ENCODE measurements around the gene CFAP43. TPM values are rescaled to one million over a fixed set of nuclear protein-coding genes. Genes with fewer than 3 reads are reported as not detected.
A peak's percentile ranks its signal among the peaks of the same experiment; 100 is the strongest.

CFAP43 gene, protein sequence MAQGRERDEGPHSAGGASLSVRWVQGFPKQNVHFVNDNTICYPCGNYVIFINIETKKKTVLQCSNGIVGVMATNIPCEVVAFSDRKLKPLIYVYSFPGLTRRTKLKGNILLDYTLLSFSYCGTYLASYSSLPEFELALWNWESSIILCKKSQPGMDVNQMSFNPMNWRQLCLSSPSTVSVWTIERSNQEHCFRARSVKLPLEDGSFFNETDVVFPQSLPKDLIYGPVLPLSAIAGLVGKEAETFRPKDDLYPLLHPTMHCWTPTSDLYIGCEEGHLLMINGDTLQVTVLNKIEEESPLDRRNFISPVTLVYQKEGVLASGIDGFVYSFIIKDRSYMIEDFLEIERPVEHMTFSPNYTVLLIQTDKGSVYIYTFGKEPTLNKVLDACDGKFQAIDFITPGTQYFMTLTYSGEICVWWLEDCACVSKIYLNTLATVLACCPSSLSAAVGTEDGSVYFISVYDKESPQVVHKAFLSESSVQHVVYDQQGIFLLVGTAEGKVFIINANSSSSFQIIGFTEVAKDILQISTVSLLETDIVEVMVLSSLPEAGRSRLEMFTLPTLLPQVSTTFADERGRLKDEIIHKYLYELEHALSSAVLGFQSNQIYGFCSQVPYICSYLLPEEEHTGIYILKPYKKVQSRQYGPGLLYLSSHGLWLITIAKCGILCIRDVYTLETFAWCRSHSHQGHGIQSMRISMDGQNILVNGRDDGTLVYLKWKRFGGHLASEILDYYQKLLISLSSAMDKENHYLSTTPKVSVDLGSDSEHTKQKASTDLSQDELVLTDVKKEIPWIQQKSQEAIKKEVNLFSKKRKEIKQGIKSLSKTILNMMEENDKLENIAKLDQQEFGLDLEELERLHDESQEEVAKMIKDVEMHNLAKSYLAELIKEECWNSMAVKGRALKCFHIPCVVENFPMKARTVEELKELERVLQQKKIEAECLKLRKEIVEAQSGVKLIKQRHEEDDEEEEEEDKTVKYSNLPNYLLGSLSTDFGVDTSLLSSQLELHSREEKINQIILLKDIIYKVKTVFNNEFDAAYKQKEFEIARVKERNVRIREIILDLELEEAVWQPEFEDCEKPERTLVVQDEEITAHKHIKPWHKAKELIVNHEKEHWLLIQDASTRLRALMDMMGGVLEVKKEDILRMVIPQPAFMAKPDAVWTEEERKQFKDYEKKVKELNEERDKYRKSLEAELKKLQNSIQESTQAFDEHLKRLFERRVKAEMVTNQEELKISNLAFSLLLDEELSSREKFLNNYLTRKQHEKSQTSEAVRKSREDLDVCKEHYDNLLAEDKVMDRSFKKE (N-terminal part only)
- not detected for total RNA-seq

DNA sequence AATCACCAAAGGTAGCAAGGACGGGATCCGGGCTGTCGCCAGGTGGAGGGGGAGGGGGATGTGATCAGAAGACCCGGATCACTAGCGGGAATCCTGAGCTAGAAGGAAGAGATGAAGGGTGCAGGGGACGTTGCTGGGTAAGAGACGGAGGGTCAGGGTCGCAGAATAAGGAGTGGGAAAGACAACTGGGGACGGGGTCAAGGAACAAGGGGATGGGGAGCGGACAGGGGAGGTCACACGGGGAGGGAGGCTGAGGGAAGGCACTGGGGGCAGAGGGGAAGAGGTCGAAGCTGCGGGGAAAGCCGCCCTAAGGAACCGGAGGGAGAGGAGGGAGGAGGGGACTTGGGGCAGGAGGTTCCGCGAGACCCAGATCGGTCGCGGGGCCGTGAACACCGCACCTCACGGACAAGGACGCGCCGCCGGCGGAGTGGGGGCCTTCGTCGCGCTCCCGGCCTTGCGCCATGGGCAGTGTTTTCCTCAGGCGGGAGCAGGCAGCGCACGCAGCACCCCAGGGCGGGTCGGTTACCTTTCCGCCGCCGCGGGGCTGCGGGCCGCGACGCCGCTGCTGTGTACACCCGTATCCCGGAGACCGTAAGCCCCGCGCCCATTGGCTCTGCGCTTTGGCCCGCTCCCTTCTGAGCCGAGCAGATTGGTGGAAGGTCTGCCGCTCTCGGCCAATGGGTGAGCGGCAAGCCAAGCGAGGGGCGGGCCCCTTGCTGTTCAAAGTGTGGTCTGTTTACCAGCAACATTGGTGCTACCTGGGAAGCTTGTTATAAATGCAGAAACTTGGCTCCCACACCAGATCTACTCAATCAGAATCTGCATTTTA lies at the start of gene CFAP43:
CFAP43 (minus strand) TSS at position 581 of the 829 bp plus-strand sequence; CDS start at position 463, 118 bp downstream.
- intact Hi-C loops (cut with DNase I; ENCODE audit: low total_unique reads) = loop anchor here (1.0 kb wide), 1 partner anchor 37 kb away; the partner anchor contains the start of gene GSTO2
- TF ChIP-seq, protein P1, sequence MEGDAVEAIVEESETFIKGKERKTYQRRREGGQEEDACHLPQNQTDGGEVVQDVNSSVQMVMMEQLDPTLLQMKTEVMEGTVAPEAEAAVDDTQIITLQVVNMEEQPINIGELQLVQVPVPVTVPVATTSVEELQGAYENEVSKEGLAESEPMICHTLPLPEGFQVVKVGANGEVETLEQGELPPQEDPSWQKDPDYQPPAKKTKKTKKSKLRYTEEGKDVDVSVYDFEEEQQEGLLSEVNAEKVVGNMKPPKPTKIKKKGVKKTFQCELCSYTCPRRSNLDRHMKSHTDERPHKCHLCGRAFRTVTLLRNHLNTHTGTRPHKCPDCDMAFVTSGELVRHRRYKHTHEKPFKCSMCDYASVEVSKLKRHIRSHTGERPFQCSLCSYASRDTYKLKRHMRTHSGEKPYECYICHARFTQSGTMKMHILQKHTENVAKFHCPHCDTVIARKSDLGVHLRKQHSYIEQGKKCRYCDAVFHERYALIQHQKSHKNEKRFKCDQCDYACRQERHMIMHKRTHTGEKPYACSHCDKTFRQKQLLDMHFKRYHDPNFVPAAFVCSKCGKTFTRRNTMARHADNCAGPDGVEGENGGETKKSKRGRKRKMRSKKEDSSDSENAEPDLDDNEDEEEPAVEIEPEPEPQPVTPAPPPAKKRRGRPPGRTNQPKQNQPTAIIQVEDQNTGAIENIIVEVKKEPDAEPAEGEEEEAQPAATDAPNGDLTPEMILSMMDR (IDR thresholded peaks at IDR 0.05 in 4 of 5, conservative IDR thresholded peaks at IDR 0.05 in 1 of 5) = no peak
- TF ChIP-seq POLR2A (IDR thresholded peaks at IDR 0.05) = no peak
- Histone ChIP-seq H3K27me3 (no peaks in the 10 kb centered on the region), H3K4me1 (peaks cover 8 to 9% of the 10 kb centered on the region in 2 donors), H3K36me3 (no peaks in the 10 kb centered on the region), H3K9me3 (no peaks in the 10 kb centered on the region), H3K27ac (peak within 1 kb of the TSS in 1 of 4 donors; percentile 24), H3K4me3 (peak within 1 kb of the TSS; percentile 72 to 86 (median 80))
- DNase-seq = peak; percentile 97 to 98
- peak; percentile 100 for ATAC-seq
- in situ Hi-C loops (cut with MboI; ENCODE audit: low sequenced_read_pairs in 4 of 4) = no loop called here

DNA sequence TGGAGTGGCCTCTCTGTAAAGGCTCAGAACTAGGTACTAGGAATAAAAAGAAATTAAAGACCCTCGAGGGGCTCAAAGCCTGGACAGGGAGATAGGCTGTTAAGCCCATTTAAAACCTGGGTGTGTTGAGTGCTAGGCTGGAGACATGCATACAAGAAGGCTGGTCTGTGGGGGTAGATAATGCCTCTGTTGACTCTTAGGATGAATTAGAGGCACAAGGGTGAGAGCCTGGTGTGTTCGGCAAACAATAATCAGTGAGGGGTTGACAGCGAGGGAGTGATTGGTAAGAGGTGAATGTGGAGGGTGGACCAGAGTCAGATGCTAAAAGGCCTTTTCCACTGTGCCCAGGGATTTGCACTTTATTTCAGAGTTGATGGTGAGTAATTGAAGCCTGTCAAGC lies 49.5 kb upstream of the CFAP43 start:
- Histone ChIP-seq H3K27ac (no peak overlapping the region), H3K27me3 (no peaks in the 10 kb centered on the region), H3K36me3 (no peaks in the 10 kb centered on the region), H3K4me1 (no peaks in the 10 kb centered on the region), H3K4me3 (no peak overlapping the region), H3K9me3 (no peaks in the 10 kb centered on the region)
- ATAC-seq = no peak
- DNase-seq = no peak
- in situ Hi-C loops (cut with MboI; ENCODE audit: low sequenced_read_pairs in 4 of 4) (no loop called here), intact Hi-C loops (cut with DNase I; ENCODE audit: low total_unique reads) (no loop called here)
- TF ChIP-seq, protein P1 (IDR thresholded peaks at IDR 0.05 in 4 of 5, conservative IDR thresholded peaks at IDR 0.05 in 1 of 5) = no peak
- no peak for TF ChIP-seq POLR2A (IDR thresholded peaks at IDR 0.05)

DNA sequence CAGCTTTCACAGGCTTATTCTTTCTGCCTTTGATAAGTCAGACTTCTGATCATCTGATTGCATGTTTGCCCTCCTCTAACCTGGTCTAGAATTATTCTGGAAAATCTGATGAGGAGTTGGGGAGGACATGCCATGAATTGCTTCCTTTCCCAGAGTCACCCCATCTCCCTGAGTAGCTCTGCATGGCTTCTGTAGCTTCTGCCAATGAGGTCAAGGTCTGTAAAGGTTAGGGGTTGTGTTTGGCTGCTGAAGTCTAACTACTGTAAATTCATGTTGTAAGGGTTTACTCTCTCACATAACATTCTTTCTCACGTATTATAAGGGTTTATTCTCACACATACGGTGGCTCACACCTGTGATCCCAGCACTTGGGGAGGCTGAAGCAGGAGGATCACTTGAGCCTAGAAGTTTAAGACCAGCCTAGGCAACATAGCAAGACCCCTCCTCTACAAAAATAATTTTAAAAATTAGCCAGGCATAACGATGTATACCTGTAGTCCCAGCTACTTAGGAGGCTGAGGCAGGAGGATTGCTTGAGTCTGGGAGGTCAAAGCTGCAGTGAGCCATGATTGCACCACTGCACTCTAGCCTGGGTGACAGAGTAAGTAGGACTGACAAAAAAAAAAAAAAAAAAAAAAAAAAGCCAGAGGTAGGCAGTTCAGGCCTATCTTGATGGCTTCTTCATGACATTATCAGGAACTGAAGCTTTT lies 47.5 kb upstream of the CFAP43 start:
- DNase-seq = no peak
- no peaks in the 10 kb centered on the region for H3K9me3 ChIP-seq
- ATAC-seq = no peak
- H3K4me3 ChIP-seq = no peak overlapping the region
- H3K27me3 ChIP-seq = peaks cover 0 to 8% (median 7%) of the 10 kb centered on the region in 3 donors
- no peaks in the 10 kb centered on the region for H3K36me3 ChIP-seq
- no peaks in the 10 kb centered on the region for H3K4me1 ChIP-seq
- in situ Hi-C loops (cut with MboI; ENCODE audit: low sequenced_read_pairs in 4 of 4) = no loop called here
- intact Hi-C loops (cut with DNase I; ENCODE audit: low total_unique reads) = no loop called here
- TF ChIP-seq POLR2A (IDR thresholded peaks at IDR 0.05) = no peak
- TF ChIP-seq, protein P1 (IDR thresholded peaks at IDR 0.05 in 4 of 5, conservative IDR thresholded peaks at IDR 0.05 in 1 of 5) = no peak
- no peak overlapping the region for H3K27ac ChIP-seq

Measured in gastrocnemius medialis (tissue), 4 donors.